Hepatocyte (in vitro differentiated cells): ENCODE results near the gene PPM1F.

Experiments used
- EZH2 ChIP-seq: fragments of 200-600 bp; sonication (generic); IDR thresholded peaks from 2 replicates; pipeline ENCODE4 v1.6.1; 2016; ENCODE audit warnings: antibody characterized with exemption, mild to moderate bottlenecking, borderline replicate concordance
- EZH2phosphoT487 ChIP-seq: fragments of 200-600 bp; sonication (generic); IDR thresholded peaks from one replicate; pipeline ENCODE4 v1.6.1; 2018; ENCODE audit warnings: antibody characterized with exemption, mild to moderate bottlenecking, low read depth, moderate library complexity; ENCODE audit not compliant: unreplicated experiment, severe bottlenecking
- TF ChIP-seq, protein P1 (sequence below): fragments of 200-600 bp; sonication (generic); IDR thresholded peaks from 2 replicates; pipeline ENCODE4 v1.5.1; 2016; ENCODE audit warnings: antibody characterized with exemption, mild to moderate bottlenecking; ENCODE audit not compliant: poor library complexity

DNA sequence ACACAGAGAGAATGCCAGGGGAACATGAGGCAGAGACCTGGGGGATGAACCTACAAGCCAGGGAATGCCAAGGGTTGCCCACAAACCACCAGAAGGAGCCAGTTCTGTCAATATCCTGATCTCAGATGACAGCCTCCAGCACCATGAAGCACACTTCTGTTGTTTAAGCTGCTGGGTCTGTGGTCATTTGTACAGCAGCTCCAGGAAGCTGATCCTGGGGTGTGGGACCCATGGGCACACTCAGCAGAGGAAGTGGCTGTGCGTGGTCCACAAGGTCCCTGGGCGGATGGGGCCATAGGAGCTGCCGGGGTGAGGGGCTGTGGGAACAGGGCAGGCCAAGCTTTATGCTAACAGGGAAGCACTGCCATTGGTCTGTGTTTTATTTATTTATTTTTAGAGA, 12.1 kb downstream of the PPM1F start:
- TF ChIP-seq, protein P1, sequence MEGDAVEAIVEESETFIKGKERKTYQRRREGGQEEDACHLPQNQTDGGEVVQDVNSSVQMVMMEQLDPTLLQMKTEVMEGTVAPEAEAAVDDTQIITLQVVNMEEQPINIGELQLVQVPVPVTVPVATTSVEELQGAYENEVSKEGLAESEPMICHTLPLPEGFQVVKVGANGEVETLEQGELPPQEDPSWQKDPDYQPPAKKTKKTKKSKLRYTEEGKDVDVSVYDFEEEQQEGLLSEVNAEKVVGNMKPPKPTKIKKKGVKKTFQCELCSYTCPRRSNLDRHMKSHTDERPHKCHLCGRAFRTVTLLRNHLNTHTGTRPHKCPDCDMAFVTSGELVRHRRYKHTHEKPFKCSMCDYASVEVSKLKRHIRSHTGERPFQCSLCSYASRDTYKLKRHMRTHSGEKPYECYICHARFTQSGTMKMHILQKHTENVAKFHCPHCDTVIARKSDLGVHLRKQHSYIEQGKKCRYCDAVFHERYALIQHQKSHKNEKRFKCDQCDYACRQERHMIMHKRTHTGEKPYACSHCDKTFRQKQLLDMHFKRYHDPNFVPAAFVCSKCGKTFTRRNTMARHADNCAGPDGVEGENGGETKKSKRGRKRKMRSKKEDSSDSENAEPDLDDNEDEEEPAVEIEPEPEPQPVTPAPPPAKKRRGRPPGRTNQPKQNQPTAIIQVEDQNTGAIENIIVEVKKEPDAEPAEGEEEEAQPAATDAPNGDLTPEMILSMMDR, result no peak
- no peak for TF ChIP-seq EZH2
- TF ChIP-seq EZH2phosphoT487, result no peak
